K562 (cell line): Measurements from ENCODE around the gene TFDP1.

Source experiments
- NFYB ChIP-seq: IDR thresholded peaks from 2 replicates; pipeline ENCODE4 v1.6.1; 2011; ENCODE audit warnings: mild to moderate bottlenecking, moderate library complexity; ENCODE audit not compliant: insufficient read length; ENCODE audit errors: extremely low read depth
- RBBP5 ChIP-seq: fragments of 200-600 bp; sonication (generic); IDR thresholded peaks from 2 replicates; pipeline ENCODE4 v1.6.1; 2012; ENCODE audit warnings: borderline replicate concordance, mild to moderate bottlenecking, low read length, control low read depth, inconsistent platforms; ENCODE audit not compliant: insufficient read depth, poor library complexity, severe bottlenecking
- RFX5 ChIP-seq: IDR thresholded peaks from 2 replicates; pipeline ENCODE4 v1.6.1; 2011; ENCODE audit warnings: low read depth, mild to moderate bottlenecking, improper control_type of control experiment, low read length
- TRIM24 ChIP-seq, 2 experiments: fragments of 450-650 bp; IDR thresholded peaks; 2 replicates each; pipeline ENCODE4 v1.6.1; 2016
- TF ChIP-seq, protein P1 (sequence below): sonication (generic); formaldehyde crosslinking; IDR thresholded peaks from 2 replicates; pipeline ENCODE4 v1.8.0; 2023; ENCODE audit warnings: missing genetic modification reagents, mild to moderate bottlenecking, borderline replicate concordance

DNA sequence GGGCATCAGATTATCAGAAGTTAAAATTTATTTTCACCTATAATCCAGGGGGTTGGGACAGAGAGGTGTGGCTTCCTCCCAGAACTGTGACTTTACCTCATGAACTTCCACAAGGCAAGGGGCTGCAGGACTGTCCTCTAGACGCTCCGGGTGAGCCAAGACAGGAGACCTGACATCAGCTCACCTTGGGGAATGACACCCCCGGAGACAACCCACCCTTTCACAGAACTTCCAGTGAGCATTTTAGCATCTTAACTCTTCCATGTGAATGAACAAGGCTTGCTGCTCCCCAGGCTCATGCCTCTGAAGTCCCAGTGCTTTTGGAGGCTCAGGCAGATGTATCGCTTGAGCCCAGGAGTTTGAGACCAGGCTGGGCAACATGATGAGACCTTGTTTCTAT lies 29.4 kb upstream of the TFDP1 start:
- TF ChIP-seq NFYB, result no peak
- TF ChIP-seq, protein P1, sequence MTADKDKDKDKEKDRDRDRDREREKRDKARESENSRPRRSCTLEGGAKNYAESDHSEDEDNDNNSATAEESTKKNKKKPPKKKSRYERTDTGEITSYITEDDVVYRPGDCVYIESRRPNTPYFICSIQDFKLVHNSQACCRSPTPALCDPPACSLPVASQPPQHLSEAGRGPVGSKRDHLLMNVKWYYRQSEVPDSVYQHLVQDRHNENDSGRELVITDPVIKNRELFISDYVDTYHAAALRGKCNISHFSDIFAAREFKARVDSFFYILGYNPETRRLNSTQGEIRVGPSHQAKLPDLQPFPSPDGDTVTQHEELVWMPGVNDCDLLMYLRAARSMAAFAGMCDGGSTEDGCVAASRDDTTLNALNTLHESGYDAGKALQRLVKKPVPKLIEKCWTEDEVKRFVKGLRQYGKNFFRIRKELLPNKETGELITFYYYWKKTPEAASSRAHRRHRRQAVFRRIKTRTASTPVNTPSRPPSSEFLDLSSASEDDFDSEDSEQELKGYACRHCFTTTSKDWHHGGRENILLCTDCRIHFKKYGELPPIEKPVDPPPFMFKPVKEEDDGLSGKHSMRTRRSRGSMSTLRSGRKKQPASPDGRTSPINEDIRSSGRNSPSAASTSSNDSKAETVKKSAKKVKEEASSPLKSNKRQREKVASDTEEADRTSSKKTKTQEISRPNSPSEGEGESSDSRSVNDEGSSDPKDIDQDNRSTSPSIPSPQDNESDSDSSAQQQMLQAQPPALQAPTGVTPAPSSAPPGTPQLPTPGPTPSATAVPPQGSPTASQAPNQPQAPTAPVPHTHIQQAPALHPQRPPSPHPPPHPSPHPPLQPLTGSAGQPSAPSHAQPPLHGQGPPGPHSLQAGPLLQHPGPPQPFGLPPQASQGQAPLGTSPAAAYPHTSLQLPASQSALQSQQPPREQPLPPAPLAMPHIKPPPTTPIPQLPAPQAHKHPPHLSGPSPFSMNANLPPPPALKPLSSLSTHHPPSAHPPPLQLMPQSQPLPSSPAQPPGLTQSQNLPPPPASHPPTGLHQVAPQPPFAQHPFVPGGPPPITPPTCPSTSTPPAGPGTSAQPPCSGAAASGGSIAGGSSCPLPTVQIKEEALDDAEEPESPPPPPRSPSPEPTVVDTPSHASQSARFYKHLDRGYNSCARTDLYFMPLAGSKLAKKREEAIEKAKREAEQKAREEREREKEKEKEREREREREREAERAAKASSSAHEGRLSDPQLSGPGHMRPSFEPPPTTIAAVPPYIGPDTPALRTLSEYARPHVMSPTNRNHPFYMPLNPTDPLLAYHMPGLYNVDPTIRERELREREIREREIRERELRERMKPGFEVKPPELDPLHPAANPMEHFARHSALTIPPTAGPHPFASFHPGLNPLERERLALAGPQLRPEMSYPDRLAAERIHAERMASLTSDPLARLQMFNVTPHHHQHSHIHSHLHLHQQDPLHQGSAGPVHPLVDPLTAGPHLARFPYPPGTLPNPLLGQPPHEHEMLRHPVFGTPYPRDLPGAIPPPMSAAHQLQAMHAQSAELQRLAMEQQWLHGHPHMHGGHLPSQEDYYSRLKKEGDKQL (CRISPR knock-in tag), result no peak
- TF ChIP-seq RBBP5, result no peak
- no peak for TF ChIP-seq TRIM24 (IDR thresholded peaks at IDR 0.05)
- no peak for TF ChIP-seq RFX5
